ENCODE results near the gene OBSCN.

Gene OBSCN

GRCh38 chr1:228356897-228357680, 149.2 kb downstream of the OBSCN start:
- no peak for DNase-seq (ENCODE audit: low read depth, low spot score)

DNA sequence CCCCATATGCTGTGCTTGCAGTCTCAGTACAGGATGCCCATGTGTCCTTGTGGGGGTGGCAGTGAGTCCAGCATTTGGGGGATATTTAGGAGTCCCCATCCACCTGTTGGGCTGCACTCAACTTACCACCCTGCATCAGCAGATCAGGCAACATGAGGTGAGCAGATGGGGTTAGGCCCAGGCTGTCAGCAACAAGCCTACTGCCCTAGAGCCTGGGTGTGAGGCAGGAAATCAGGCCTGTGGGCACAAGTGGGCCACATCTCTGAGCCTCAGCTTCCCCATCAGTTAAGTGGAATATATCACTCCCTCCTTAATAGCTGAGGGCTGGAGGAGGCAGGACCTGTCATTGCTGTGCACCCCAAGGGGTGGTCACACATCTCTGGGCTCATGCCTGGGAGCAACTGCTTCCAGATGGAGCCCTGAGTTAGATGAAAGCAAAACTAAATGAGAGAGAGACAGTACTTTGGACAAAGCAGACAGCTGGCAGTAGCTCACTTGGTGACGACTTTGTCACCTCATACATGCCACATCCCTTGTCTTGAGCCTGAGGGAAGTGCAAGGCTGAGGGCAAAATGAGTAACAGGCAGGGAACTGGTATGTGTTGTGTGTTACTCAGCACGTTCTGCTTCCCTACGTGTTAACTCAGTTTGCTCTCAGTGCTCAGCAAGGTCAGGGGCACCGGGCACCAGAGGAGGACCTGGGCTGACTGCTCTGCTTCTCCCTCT, 150.4 kb downstream of the OBSCN start:
- no peak for DNase-seq (ENCODE audit: low read depth, low spot score)

DNA sequence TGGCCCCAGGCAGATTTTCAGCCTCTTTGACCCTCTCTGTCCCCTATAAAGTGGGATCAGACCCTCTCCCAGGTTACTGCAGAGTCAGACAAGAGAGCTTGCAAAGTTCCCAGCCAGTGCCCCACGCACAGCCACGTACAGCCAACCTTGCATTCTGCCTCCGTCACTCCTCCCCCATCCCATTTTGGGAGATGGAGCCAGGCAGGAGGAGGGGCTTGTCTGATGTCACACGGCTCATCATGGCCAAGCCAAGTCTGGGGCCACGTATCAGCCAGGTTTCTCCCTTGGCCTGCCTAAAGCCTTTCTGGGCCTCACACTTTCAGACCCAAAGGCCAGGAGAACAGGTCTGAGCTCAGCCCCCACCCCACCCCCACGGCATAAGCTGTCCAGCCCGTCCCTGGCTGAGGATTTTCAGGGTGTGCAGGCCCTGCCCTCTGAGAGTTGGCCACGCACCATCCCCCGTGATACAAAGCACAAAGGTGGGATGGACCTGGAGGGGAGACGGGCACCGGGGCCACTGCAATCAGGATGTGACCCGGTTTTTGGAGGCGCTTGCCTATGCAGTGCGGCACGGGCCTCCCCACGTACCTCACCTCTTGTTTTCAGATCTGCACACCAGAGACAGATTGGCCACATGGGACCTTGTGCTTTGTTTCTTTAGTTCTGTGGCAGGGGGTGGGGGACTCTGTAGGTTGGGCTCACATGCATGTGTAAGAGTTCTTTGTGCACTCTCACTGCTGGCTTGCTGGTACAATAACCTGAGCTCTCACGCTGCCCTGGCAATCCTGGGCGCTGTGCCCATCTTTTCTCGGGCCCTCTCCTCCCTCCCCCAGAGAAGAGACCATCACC, 151.1 kb downstream of the OBSCN start:
- DNase-seq (ENCODE audit: low read depth, low spot score): no peak

DNA sequence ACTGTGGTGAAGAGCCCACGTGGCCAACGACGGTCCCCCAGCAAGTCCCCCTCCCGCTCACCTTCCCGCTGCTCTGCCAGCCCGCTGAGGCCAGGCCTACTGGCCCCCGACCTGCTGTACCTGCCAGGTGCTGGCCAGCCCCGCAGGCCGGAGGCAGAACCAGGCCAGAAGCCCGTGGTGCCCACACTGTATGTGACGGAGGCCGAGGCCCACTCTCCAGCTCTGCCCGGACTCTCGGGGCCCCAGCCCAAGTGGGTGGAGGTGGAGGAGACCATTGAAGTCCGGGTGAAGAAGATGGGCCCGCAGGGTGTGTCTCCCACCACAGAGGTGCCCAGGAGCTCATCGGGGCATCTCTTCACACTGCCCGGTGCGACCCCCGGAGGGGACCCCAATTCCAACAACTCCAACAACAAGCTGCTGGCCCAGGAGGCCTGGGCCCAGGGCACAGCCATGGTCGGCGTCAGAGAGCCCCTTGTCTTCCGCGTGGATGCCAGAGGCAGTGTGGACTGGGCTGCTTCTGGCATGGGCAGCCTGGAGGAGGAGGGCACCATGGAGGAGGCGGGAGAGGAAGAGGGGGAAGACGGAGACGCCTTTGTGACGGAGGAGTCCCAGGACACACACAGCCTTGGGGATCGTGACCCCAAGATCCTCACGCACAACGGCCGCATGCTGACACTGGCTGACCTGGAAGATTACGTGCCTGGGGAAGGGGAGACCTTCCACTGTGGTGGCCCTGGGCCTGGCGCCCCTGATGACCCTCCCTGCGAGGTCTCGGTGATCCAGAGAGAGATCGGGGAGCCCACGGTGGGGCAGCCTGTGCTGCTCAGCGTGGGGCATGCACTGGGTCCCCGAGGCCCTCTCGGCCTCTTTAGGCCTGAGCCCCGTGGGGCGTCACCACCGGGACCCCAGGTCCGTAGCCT, 152.0 kb downstream of the OBSCN start:
- no peak for DNase-seq (ENCODE audit: low read depth, low spot score)

- DNase-seq (ENCODE audit: low read depth, low spot score): no peak
These were observed 152.9 kb downstream of the OBSCN start for GRCh38 chr1:228360533-228361313.

DNA sequence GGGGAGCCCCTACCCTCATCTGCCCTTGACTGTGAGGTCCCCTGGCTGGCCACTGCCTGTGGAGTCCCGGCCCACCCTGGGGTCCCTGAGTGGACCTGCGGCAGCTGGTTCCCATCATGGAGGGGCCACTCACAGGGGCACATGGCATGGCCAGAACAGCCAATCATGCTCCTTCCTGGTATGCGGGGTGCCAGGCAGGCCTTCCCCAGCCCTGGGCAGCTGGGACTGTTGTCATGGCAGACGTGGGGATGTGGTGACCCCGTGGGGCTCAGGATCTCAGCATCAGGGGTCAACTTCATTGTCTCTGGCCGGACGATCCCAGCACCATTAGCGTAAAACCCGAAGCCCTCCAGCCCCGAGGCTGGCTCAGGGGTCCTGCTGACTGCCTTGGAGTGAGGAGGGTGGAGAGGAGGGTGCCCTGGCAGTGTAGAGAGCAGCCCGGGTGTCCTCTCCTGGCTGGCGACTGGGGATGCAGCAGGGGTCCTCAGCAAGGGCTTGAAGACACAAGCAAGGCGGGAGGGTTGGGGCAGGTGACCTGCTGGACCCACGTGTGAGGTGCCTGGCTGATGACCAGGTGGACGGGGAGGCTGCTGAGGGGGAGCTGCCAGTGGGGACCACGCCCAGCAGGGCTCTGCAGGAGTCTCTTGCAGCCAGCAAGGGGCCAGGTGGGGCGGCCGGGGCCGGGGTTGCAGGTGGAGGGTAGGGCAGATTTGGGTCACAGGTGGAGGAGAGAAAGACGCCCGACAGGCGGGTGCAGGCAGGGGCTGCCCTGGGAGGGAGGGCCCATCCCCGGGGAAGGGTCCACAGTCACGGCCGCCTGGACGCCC, 153.7 kb downstream of the OBSCN start:
- DNase-seq (ENCODE audit: low read depth, low spot score): no peak

DNA sequence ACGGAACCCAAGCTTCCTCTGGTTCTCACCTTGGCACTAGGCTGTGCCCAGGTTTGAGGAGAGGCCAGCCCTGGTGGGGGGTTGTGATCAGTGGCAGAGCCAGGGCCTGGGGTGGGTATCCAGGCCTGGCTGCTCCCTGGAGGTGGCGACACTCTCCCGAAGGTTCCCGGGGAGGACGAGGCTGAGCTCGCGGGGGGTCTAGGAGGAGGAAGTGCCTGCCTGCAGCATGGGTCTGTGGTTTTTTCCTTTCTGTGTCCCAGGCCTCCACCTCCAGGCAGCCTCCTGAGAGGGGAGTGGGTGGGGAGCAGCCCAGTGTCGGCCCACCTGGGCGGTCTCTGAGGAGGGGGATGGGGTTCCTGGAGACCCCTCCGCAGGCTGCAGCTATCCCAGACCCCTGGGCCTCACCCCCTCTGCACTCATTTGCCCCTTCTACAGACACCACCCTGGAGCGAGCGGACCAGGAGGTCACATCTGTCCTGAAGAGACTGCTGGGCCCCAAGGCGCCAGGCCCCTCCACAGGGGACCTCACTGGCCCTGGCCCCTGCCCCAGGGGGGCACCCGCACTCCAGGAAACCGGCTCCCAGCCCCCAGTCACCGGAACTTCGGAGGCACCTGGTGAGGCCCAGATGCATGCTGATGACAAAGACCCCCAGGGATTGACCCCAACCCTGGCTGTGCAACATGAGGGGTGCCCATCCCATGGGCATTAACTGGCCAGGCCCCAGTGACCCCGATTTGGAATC, 154.5 kb downstream of the OBSCN start:
- DNase-seq (ENCODE audit: low read depth, low spot score): no peak

- no peak for DNase-seq (ENCODE audit: low read depth, low spot score)
These were observed 155.1 kb downstream of the OBSCN start for GRCh38 chr1:228362884-228363450.

DNA sequence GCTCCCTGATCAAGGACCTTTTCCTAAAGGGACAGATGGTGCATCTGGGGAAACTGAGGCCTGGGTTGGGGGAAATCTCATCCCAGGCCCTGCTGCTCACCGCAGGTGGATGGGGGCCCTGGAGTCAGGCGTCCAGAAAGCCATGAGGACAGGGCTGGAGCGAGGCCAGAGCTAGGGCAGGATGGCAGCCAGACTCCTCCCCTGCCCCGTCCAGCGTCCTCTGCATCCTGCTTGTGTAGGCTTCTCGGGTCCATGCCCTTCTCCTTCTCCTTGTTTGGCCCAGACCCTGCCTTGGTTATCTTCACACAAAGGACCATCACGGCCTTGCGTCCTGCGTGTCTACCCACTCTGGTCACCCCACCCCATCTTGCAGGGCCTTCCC, 155.8 kb downstream of the OBSCN start:
- DNase-seq (ENCODE audit: low read depth, low spot score): no peak

GRCh38 chr1:228364068-228364705, 156.3 kb downstream of the OBSCN start:
- no peak for DNase-seq (ENCODE audit: low read depth, low spot score)

DNA sequence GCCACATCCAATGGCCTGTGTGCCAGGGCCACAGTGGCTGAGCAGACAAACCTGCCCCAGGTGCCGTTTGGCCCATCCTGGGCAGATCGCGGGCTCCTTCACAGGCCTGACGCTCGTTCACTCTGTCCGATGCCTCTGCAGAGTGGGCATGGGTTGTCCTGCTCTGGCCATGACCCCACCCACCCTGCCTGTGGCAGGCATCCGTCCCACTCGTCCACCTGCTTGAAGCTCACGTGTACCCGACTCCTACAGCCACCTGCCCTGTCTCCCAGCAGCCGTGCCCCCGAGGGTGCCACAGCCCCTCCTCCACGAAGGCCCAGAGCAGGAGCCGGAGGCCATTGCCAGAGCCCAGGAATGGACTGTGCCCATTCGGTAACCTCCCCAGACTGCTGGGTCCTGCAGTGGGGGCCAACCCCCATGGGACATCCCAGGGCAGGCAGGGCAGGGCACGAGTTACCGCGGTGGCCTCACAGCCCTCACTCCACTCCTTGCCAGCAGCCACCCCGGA, 156.9 kb downstream of the OBSCN start:
- no peak for DNase-seq (ENCODE audit: low read depth, low spot score)

- DNase-seq (ENCODE audit: low read depth, low spot score): no peak
These were observed 157.6 kb downstream of the OBSCN start for GRCh38 chr1:228365271-228366061.

DNA sequence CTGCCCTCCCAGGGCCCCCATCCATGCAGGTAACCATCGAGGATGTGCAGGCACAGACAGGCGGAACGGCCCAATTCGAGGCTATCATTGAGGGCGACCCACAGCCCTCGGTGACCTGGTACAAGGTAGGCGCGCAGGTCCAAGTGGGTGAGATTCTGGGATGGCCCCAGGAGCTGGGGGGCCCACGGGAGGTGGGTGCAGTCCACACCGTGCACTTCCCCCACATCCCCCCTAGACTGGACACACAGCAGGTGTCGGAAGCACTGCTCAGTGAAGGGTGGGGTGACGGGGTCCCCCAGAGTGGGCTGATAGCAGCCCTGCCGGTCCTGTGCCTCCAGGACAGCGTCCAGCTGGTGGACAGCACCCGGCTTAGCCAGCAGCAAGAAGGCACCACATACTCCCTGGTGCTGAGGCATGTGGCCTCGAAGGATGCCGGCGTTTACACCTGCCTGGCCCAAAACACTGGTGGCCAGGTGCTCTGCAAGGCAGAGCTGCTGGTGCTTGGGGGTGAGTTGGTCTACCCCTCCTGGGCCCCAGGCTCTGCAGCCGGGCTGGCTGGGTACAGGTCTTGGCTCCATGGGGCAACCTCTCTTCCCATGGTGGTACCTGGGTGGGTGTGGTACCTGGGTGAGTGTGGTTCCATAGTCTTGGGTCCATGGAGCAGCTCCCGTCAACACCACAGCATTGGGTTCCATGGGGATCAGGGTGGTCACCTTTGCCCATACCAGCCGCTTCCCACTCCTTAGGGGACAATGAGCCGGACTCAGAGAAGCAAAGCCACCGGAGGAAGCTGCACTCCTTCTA, 158.4 kb downstream of the OBSCN start:
- no peak for DNase-seq (ENCODE audit: low read depth, low spot score)

- DNase-seq (ENCODE audit: low read depth, low spot score): no peak
These were observed 159.3 kb downstream of the OBSCN start for GRCh38 chr1:228366866-228367741.

All from iPS DF 19.7 (cell line).